ENCODE results near the gene TRIB2.

Gene TRIB2

DNA sequence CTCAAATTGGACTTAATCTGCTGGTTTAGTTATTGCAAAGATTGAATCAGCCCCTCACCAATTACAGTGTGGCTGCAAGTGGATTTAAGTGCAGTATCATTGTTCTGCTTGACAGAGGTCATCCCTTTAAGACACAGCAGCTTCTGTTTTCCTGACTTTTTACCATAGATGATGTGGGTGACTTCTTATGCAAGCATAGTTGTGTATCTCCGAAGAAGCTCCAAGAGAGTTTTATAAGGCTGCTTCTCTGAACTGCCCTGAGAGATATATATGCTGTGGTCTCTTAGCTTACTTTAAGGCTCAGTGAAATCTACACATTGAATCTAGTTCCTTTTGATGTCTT is 3.5 kb downstream of the TRIB2 start:
- no peak for DNase-seq (ENCODE audit: low read depth in 2 of 2)

DNA sequence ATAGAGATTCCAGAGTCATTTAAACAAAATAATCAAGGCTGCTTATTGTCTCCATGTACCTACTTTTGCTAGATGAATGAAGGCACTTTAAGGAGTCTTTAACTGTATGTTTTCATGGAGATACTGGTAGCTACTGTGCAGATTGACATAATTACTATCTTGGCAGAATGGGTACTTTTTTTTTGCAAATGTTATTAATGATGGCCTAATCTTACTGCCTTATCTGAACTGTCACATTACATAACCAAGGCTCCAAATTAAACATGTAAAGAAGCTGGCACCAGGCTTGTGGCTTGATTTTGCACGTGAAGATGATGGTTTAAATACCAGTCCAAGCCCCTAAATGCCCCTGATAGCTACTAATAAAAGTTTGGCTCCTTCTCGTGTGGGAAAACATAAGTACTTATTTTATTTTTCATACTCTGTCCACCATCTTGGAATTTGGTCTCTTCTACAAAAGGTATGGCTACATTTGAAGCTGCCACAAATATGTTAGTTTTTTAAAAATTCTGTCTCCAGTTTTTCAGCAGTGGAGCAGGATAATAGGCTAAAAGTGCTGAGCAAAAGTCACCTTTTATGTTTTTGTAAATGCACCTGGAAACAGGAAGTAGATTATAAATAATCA is 4.1 kb downstream of the TRIB2 start:
- DNase-seq (ENCODE audit: low read depth in 2 of 2), result no peak

DNA sequence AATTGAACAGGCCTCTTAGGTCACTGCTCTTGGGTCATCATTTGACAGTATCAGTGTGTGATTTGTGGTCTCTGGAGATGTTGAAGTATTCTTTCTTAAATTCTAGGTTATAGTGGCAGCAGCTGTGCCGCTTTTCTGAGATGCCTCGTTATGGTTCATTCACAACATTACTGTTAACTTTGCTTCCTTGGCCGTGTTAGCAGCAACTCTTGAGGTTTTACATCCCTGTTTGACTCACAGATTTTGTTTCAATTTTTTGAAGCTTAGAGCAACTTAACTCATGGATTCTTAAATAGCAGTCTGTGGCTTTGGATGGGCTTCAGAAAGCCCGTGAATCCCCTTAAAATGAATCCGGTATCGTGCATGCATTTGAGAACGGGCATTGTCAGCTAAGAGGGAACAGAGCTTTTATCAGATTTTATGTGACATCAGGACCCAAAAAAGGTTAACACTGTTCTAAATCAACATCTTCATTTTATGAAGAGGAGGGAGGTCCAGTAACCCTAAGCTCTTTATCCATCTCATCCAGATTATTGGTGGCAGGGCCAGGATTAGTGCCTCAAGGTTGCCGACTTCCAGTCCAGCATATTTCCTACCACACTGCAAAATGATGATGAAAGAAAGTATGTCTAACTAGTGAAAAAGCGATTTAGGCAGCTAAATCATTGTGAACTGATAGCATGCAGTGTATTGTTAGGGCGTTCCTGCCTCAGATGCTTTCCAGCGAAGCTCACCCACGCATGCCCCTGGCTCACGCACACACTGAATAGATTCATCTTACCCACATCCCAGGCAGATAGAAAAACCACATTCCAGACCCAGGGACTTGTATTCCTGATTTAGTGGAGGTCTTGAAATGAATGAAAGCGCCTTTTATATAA is 5.1 kb downstream of the TRIB2 start:
- no peak for DNase-seq (ENCODE audit: low read depth in 2 of 2)

DNA sequence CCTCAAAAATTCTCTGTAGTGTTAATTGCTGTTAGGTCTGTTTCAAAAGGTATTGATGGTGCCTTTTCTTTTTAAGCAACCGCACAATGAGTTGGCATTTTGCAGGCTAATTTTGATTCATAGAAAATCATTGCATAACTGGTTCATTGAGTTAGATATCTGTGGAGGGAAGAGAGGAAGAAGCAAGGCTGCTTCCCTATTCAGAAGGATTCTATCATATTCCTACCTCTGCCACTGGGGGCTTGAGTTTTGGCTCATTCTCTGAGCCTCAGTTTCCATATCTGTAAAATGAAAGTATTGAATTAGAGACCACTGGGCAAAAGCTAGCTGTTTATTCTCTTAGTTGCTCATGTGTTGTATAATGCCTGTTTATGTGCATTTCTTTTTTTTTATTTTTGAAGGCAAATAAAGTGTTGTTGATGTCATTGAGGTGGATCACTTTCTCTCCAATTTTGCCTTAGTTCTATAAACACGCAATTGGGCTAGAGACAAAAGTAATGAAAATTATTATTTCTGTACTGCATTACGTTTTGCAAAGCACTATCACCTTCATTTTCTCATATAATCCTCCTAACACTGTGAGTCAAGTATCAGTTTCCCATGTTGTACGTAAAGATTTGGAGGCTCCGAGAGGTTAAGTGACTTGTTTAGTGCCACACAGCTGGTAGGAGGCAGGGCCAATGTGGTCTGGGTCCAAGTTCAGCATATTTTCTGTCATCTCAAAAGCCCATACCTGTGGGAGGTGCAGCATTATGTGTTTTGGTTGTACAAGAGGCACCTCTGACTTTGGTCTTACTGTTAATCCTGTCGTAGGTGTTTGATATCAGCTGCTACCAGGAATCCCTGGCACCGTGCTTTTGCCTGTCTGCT is 5.9 kb downstream of the TRIB2 start:
- DNase-seq (ENCODE audit: low read depth in 2 of 2), result no peak

DNA sequence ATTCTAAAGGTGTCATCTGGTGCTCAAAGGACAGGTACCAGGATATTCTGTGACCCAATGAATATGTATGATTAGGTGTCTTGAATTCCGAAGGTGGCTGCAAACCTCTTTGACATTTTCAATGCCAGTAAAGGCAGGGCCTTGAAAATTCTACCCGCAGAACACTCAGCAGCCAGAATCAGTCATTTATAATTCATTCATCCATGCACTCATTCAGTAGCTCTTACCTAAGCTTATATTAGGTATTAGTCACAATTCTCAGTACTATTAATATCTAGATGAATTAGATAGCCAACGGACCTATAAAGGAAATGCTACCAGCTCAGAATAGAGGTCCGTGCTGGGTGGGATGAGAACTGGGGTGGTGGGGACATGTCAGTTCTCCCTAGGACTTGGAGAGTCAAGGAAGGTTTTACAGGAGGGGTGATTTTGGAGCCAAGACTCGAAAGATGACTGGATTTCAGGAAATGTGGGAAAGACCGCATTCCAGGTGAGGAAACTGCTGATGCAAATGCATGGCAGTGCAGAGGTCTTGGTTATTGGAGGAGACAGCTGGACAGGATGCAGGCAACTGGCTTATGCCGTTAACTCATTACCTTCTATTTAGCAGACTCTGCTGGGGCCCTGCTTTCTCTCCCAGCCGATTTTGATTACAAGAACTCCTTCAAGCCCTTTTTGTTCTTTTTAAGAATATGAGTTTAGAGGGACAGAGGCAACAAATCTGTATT is 7.2 kb downstream of the TRIB2 start:
- DNase-seq (ENCODE audit: low read depth in 2 of 2), result no peak

DNA sequence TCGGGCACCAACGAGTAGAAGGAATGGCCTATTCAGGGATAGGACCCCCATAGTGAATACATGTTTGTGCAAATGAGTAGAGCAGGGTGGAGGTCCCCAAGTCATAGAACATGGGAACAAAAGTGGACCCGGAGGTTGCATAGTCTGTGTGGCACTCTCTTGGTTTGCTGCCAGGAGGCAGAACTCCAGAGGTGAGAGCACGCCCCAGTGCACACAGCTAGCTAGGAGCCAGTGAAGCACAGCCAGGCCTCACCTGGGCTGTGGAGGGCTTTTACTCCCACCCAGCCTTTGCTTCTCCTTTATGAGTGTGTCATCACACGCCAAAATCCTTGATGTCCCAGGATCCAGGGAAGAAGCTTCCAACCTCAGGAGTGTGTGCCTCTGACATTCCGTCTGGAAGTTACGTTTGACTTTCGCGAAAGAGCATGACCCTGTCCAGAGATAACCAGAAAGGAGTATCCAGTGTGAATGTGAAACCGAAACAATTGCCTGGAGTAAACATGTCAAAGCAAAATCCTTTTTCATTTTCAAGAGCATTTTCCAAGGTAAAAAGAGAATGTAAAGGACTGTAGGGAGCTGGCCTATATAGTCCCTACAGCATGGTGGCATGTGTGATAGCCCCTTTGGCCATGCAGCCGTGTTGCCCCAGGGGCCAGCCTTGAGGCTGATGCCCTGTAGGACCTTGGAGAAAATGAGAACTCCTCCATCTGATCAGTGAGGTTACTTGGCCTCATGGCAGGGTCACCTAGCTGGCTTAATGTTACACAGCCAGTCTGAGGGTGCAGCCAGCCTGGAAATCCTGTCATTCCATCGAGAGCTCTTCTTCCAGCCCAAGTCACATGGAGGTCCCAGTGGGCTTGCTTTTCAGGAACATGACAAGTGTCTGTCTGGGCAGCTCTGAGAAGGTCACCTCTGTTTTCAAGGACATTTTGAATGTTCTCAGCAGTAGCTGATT is 8.8 kb downstream of the TRIB2 start:
- no peak for DNase-seq (ENCODE audit: low read depth in 2 of 2)

DNA sequence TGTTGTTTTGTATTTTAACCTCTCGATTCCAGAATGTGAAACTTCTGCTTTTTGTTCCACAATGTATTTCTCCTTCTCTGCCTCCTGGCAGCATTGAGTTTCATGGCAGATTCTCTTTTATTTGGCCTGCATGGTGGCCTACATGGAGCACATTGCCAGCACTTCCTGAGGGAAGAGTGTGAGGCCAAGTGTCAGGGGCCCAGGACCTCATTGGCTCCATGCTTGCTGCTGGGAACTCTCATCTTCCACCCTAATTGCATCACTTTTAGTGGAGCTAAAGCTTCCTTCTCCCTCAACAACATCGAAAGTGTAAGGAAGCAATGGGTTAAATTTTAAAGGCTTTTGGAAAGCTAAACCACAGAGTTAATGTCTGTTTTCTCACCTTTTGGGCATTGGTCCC is 9.5 kb downstream of the TRIB2 start:
- DNase-seq (ENCODE audit: low read depth in 2 of 2), result no peak

DNA sequence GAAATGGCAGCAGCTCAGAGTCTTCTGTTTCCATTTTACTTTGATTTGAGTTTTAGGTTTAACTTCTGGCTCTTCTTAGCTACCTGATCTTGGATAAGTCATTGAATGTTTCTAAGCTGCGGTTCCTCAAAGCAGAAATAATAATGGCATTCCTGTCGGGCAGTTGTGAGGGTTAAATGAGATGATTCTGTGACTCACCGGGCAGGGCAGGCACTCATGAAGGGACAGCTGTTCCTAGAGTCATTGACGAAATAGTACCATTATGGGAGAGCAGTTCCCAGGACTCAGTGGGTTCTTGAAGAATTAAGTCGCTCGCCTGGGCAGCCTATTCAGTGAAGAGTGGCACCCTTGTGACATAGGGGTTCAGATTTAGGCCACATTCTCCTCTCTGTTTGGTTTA is 10.3 kb downstream of the TRIB2 start:
- no peak for DNase-seq (ENCODE audit: low read depth in 2 of 2)

DNA sequence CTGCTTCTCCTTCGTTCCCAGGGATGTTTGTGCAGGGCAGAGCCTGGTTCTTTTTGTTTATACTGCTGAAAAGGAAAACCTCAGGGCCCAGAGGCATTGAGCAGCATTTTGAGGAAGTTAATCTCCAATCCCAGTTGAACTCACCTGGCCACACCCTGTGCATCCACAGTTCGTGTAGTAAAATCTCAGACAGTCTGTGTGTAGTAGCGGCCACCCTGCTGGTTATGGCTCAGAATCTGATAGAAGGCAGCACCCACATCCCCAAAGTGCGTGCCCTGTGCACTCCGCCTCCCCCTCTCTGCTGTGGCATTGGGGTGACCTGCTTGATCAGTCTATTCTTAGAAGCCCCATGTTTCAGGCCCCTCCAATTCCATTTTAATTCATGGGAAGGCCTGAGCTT is 10.9 kb downstream of the TRIB2 start:
- no peak for DNase-seq (ENCODE audit: low read depth in 2 of 2)

DNA sequence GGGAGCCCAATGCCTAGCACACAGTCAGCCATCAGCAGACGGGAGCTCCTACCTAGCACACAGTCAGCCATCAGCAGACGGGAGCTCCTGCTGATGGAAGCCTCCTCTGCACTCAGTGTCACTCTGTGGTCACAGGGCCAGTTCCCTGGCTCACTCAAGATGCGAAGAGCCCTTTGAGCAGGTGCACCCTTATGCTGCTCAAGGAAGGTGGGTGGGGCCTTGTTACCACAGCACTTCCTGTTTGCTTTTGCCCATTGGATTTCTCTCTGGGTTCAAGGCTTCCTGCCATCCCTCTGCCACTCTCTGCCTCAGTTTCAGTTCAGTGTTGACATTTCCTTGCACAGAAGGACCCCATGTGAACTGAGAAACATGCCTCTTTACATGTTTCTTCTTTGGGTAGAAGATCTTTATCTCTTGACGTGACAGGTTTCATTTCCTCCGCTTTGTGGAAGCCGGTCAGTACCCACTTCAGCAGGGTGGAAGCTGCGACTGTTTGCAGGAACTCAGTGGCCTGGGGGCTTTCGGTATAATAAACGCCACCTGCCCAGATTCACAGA is 11.6 kb downstream of the TRIB2 start:
- no peak for DNase-seq (ENCODE audit: low read depth in 2 of 2)

DNA sequence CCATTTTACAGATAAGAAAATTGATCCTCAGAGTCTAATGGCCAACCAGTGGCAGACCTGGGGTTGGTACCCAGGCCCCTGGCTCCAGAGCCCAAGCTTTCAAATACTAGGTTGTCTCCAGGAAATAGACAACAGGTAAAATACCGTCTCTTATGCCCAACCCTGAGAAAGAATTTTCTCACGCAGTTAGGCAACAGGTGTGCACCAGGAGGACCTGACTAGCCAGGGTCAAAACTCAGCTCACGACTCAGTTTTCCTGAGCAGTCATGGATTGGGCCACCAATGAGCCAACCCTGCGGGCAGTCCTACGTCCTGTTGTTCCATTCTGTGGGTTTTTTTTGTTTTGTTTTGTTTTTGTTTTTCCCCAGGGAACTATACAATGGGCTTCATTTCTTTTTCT is 13.5 kb downstream of the TRIB2 start:
- no peak for DNase-seq (ENCODE audit: low read depth in 2 of 2)

DNA sequence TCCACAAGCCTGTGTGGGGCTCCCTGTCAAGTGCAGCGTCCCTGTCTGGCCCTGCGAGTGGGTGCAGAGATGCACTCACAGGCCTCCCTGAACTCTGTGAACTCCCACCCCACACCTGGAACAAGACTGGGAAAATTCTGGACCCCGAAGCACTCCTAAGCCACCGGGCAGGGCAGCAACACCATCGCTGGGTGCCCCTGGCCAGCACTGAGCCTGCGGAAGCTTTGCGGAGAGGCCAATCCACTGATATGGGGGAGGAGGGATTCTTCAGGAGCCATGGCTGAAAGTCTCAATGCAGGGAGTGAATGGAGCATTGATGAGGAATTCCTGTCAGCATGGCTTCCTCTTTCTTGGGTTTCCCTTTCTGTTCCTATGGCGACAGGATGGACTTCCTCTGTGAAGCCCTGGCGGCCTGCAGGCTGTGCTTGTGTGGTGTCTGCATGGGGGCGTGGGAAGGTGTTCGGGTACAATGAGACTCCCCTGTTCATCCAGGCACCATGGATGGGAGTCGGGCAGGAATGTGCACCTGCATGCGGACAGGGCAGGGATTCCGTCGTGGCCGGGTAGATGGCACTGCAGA is 15.1 kb downstream of the TRIB2 start:
- DNase-seq (ENCODE audit: low read depth in 2 of 2), result no peak

DNA sequence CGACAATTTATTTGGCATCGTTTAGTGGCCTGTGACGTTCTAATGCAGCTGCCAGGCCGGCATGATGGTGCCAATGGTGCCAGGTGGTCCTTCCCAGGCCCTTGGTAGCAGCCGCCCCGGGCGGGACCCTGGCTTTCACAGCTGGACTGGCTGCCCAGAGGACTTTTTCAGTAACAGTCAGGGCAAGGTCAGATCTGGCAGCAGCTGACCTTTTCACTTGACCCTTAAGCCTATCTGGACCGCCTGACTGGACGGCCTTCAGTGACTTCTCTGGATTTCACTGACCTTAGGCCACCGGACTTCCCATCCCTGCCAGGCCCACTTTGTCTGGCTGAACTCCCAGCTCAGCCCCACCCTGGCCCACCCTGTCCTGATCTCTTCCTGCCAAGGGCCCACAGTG is 15.9 kb downstream of the TRIB2 start:
- DNase-seq (ENCODE audit: low read depth in 2 of 2), result no peak

DNA sequence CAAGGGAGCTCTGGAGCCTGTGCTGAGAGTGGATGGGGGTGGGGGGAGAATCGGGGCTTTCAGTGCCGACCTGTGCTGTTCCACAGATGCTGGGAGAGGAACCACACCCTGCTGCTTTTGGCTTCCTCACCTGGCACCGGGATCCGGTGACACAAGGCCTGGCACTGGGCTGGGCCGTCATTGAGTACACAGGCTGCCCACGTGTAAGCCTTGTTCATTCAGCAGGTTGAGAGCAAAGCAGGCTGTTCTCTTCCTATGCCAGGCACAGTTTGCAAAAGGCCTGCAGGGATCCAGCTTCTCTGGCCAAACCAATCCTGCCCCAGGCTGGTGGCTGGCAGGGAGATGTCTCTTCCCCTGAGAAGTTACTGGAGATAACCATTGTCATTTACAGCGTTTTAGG is 17.1 kb downstream of the TRIB2 start:
- no peak for DNase-seq (ENCODE audit: low read depth in 2 of 2)

DNA sequence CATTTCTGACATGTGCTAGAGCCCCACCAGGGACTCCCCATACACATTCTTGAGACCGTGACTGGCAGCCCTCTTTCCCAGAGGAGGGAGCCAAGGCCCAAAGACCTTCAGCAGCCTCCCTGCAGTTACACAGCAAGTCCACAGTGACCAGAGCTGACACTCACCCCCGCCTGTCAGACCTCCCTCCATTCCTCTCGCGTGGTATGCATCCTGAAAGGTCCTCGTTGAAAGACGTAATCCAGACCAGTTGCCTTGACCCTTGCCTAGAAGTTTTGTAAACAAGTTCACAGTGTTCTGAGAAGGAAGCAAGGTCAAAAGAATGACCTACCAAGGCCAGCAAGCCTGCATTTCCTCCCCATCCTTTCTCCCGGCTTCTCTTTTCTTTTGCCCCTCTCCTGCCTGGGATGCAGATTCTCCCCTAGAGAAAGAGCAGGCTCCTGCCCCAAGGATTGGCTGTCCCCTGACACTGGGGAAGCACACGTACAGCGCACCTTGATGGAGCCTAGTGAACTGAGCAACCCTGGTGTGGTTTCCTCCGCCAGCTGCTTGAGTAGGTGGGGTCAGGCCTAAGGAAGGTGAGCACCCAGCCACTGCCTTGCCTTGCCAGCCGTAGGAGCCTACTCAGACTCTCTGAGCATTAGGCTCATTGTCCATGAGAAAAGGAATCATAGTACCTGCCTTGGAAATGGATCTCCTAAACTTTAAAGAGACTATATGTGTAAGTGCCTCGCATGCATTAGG is 18.3 kb downstream of the TRIB2 start:
- DNase-seq (ENCODE audit: low read depth in 2 of 2), result no peak

DNA sequence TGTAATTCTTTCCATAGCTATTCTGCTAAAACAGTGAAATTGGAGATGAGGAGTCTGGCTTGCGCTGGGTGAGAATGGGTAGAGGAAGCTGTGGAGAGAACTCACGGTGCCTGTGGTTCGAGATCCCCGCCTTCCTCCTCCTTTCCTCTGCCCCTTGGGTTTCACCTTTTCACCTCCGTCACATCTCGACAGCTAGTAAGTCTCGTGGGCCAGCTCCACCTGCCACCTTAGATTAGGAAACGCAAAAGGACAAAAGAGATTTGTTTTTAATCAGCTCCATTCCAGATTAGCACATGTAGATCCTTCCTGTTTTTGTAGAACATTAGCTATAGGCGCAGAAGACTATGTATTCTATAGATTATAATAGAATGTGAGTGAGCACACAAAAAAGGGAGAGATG is 20.6 kb downstream of the TRIB2 start:
- no peak for DNase-seq (ENCODE audit: low read depth in 2 of 2)

DNA sequence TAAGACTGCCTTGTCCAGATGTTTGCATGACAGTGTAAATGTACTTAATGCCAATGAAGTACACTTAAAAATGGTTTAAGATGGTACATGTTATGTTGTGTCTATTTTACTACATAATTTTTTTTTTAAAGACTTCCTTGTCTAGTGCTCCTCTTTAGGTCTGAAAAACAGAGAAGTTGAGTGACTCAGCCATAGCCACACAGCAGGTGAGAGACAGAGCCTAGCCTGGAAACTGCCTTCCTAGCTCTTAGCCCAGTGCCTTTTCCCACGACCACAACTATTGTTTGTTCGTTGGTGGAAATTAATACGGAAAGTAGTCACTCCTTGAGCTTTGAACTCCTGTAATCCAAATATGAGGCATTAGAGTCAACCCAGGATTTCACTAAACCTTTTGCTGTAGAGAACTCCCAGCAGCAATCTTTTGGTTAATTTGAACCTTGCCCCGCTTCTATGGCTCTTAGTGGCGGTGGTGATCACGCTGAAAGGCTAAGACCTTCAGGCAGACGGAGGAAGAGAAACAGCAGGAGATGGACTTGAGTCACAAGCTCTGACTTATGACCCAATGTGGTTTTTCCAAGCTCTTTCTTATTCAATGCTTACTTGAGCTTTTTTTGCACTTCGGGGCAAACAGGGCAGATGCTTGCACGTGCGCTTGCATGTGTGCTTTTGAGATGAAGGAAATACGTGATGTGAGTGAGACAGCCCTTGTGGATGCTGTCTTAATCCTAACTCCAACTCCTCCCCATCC is 21.2 kb downstream of the TRIB2 start:
- DNase-seq (ENCODE audit: low read depth in 2 of 2), result no peak

DNA sequence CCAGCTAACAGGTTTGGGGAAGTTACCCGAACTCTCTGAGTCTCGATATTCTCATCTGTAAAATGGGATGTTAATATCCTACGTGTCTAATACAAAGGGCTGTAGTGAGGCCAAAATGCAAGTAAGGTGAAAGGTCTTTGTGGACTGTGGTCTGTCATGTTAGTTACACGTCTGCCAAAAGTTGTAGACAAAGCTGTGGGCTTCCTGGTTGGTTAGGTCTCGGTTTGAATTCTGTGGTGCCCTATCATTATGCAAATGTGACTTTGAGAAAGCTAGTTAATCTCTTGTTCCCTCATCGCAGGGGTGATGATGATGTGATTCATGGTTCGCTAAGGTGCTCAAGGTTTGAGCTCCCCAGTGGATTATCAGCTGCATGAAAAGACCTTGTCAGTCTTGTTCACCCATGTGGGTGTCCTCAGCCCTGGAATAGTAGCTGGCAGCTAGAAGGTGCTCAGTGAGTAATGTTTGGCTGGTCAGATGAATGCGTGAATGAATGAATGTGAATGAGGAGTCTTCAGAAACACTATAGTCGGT is 23.1 kb downstream of the TRIB2 start:
- DNase-seq (ENCODE audit: low read depth in 2 of 2), result no peak
